ENCODE data around the gene CHD2. TPM values are rescaled to one million over a fixed set of nuclear protein-coding genes. Genes with fewer than 3 reads are reported as not detected.

CHD2 gene
- total RNA-seq, 1 donor from 2014 or later: 54.2 TPM

- H3K36me3 ChIP-seq (ENCODE audit: control insufficient read depth, insufficient read depth, low read length): peaks cover 13% of the 10 kb centered on the region
- no peak for TF ChIP-seq CTCF (IDR thresholded peaks at IDR 0.05; ENCODE audit: insufficient read depth, low read length, poor library complexity, severe bottlenecking)
- H3K27me3 ChIP-seq (ENCODE audit: control insufficient read depth, insufficient read depth, low read length): no peaks in the 10 kb centered on the region
- no peak for DNase-seq (ENCODE audit: low read depth)
- no peak overlapping the region for H3K4me3 ChIP-seq (ENCODE audit: low read depth, low read length)
Measured at GRCh38 chr15:92949604-92950249, 49.6 kb downstream of the CHD2 start.

GRCh38 chr15:92951800-92952457 lies 51.8 kb downstream of the CHD2 start:
- no peak for TF ChIP-seq CTCF (IDR thresholded peaks at IDR 0.05; ENCODE audit: insufficient read depth, low read length, poor library complexity, severe bottlenecking)
- H3K4me3 ChIP-seq (ENCODE audit: low read depth, low read length): no peak overlapping the region
- H3K27me3 ChIP-seq (ENCODE audit: control insufficient read depth, insufficient read depth, low read length): no peaks in the 10 kb centered on the region
- DNase-seq (ENCODE audit: low read depth): no peak
- H3K36me3 ChIP-seq (ENCODE audit: control insufficient read depth, insufficient read depth, low read length): peaks cover 11% of the 10 kb centered on the region

- H3K4me3 ChIP-seq (ENCODE audit: low read depth, low read length): no peak overlapping the region
- no peak for TF ChIP-seq CTCF (IDR thresholded peaks at IDR 0.05; ENCODE audit: insufficient read depth, low read length, poor library complexity, severe bottlenecking)
- DNase-seq (ENCODE audit: low read depth): no peak
- peaks cover 9% of the 10 kb centered on the region for H3K36me3 ChIP-seq (ENCODE audit: control insufficient read depth, insufficient read depth, low read length)
- H3K27me3 ChIP-seq (ENCODE audit: control insufficient read depth, insufficient read depth, low read length): no peaks in the 10 kb centered on the region
Measured at GRCh38 chr15:92952458-92952850, 52.3 kb downstream of the CHD2 start.

- Histone ChIP-seq H3K36me3 (ENCODE audit: control insufficient read depth, insufficient read depth, low read length) (peaks cover 9% of the 10 kb centered on the region), H3K4me3 (ENCODE audit: low read depth, low read length) (no peak overlapping the region), H3K27me3 (ENCODE audit: control insufficient read depth, insufficient read depth, low read length) (no peaks in the 10 kb centered on the region)
- no peak for TF ChIP-seq CTCF (IDR thresholded peaks at IDR 0.05; ENCODE audit: insufficient read depth, low read length, poor library complexity, severe bottlenecking)
- no peak for DNase-seq (ENCODE audit: low read depth)
Measured at GRCh38 chr15:92953566-92953965, 53.4 kb downstream of the CHD2 start.

- Histone ChIP-seq H3K27me3 (ENCODE audit: control insufficient read depth, insufficient read depth, low read length) (no peaks in the 10 kb centered on the region), H3K36me3 (ENCODE audit: control insufficient read depth, insufficient read depth, low read length) (peaks cover 6% of the 10 kb centered on the region), H3K4me3 (ENCODE audit: low read depth, low read length) (no peak overlapping the region)
- no peak for TF ChIP-seq CTCF (IDR thresholded peaks at IDR 0.05; ENCODE audit: insufficient read depth, low read length, poor library complexity, severe bottlenecking)
- DNase-seq (ENCODE audit: low read depth): no peak
Measured at GRCh38 chr15:92954002-92954401, 53.9 kb downstream of the CHD2 start.

- Histone ChIP-seq H3K36me3 (ENCODE audit: control insufficient read depth, insufficient read depth, low read length) (peaks cover 5% of the 10 kb centered on the region), H3K4me3 (ENCODE audit: low read depth, low read length) (no peak overlapping the region), H3K27me3 (ENCODE audit: control insufficient read depth, insufficient read depth, low read length) (no peaks in the 10 kb centered on the region)
- peak; percentile 34 for TF ChIP-seq CTCF (IDR thresholded peaks at IDR 0.05; ENCODE audit: insufficient read depth, low read length, poor library complexity, severe bottlenecking)
- DNase-seq (ENCODE audit: low read depth): no peak
Measured at GRCh38 chr15:92954578-92954977, 54.5 kb downstream of the CHD2 start.

Measured in kidney epithelial cell (primary cell).